ENCODE measurements around the gene WDR19. TPM values are rescaled to one million over a fixed set of nuclear protein-coding genes. Genes with fewer than 3 reads are reported as not detected.
"Not testable (repeated sequence)": the region's sequence is repeated elsewhere in the genome, so short reads cannot be mapped to it uniquely, and the experiment has no call there.

The WDR19 gene
- total RNA-seq, 1 donor from 2014 or later = 25.9 TPM

DNA sequence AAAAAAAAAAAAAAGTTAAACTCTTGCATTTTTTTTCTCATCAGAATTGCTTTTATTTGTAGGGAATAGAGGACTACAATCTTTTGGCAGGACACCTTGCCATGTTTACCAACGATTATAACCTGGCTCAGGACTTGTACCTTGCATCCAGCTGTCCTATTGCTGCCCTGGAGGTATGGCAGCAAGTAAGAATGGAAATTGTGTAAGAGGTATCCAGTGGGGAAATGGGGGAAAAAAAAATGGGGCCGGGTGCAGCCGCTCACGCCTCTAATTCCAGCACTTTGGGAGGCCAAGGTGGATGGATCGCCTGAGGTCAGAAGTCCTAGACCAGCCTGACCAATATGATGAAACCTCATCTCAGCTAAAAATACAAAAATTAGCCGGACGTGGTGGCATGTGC, 49.8 kb downstream of the WDR19 start:
- no peak for DNase-seq (ENCODE audit: low read depth)

DNA sequence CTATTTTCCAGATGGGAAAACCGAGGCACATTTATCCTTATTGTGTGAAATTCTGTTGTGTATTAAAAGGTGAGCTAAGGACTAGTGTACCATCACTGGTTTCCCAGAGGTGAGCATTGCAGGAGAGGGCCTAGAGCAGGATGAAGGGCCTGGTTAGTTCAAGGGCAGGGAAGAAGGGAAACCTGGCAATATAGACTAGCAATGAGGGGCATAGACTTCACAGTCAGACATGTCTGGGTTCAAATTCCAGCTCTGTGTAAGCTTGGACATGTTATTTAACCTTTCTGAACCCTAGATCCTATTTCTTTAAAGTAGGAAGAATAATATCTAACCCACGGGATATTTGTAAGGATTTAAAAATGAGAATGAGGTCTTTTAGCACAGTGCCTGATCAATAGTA, 50.8 kb downstream of the WDR19 start:
- DNase-seq (ENCODE audit: low read depth) = no peak

DNA sequence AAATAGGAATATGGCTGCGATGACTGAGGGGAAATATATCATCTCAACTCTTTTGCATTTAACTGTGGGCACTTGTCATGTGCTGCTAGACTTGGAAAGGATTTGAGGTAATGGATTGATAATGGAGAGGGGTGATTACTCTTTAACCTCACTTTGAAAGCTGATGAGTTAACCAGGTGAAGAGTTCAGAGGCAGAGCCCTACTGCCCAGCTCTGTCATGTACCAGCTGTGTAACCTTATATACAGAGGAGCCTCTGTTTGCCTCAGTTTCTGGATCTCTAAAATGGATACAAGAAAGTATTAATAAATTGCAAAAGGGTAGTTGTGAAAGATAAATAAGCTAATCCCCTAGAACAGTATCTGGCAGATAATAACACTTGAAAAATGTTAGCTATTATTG, 51.5 kb downstream of the WDR19 start:
- no peak for DNase-seq (ENCODE audit: low read depth)

DNA sequence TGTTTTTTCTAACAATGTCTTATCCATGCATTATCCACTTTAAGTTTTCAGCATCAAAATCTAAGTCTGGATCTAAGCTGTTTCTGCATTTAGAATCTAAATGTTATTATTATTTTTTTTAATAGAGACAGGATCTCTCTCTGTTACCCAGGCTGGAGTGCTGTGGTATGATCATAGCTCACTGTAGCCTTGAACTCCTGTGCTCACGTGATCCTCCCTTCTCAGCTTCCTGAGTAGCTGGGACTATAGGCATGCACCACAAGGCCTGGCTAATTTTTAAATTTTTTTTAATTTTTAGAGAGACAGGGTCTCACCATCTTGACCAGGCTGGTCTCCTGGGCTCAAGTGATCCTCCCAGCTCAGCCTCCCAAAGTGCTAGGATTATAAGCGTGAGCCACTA, 52.7 kb downstream of the WDR19 start:
- no peak for DNase-seq (ENCODE audit: low read depth)

DNA sequence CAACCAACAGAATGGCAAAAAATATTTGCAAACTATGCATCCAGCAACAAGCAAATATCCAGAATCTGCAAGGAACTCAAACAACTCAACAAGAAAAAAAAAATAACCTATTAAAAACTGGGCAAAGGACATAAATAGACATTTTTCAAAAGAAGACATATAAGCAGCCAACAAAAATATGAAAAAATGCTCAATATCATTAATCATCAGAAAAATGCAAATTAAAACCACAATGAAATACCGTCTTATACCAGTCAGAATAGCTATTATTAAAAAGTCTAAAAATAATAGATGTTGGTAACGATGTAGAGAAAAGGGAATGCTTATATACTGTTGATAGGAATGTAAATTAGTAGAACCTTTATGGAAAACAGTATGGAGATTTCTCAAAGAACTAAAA, 53.4 kb downstream of the WDR19 start:
- no peak for DNase-seq (ENCODE audit: low read depth)

DNA sequence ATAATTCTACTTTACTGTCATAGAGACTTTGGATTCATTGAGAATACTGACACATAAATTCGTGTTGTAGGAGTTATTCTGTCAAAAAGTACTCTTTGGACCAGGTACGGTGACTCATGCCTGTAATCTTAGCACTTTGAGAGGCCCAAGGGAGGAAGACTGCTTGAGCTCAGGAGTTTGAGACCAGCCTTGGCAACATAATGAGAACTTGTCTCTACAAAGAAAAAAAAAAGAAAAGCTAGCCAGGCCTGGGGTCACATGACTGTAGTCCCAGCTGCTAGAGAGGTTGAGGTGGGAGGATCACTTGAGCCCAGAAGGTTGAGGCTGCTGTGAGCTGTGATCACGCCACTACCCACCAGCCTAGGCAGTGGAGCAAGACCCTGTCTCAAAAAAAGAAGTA, 54.9 kb downstream of the WDR19 start:
- no peak for DNase-seq (ENCODE audit: low read depth)

DNA sequence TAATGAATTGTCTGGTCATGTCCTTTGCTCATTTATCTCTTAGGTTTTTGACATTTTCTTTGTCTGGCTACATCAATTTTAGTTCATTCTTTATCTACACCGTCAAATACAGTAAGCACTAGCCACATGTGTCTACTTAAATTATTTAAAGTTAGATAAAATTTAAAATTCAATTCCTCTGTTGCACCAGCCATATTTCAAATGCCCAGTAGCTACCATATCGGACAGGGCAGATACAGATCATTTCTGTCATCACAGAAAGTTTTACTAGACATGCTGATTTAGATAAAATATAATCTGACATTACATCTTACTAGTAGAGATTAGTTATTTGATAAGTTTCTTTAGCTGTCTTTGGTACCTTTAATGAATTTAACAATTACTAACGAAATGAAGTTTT, 61.1 kb downstream of the WDR19 start:
- no peak for DNase-seq (ENCODE audit: low read depth)

DNA sequence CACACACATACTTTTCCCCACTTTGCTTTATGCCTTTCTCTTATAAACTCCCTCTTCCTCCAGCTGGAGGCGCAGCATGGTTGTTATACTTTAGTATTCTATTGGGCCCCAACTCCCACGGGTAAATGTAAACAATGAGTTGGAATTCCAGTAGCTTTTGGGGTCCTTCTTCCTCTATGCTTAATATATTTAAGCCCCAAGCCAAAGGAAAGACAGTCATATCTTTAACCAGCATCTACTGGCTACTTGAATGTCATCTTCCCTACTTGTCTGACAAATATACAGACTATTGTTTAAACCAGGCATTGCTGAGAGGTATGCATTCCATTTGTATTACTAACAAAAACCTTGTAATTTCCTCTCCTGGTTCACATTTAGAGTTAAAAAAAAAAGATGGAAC, 72.9 kb downstream of the WDR19 start:
- peak; percentile 5 for DNase-seq (ENCODE audit: low read depth)

DNA sequence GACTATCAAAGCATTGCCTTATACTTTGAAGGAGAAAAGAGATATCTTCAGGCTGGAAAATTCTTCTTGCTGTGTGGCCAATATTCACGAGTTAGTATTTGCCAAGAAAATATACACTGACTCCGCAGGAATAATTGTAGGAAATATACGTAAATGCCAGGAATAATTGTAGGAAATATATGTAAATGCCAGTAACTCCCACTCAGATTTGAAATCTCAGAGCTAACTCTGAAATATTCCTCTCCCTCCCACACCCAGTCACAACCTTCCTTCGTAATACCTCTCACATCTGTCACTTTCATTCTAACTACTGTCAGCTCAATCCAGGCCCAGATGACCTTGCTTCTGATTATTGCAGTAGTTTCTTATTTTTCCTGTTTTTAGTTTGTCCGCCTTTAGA, 73.5 kb downstream of the WDR19 start:
- DNase-seq (ENCODE audit: low read depth) = peak; percentile 49

DNA sequence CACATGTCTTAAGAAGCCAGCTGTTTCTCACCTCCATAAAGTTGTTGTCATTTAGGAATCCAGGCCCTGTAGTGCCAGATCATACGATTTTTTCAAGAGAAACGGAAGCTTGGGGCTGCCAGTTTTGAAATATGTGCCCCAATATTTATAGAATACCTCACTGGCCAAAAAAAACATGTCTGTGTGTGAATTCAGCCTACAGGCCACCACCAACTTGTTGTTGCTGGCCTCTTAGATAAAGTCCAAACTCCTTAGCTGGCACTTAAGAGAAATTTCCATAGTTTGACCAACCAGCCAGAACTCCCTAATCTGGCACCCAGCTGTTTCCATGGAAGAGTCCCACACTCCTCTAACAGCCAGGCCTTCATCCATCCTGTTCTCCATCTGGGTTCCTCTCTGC, 74.1 kb downstream of the WDR19 start:
- peak; percentile 23 for DNase-seq (ENCODE audit: low read depth)

DNA sequence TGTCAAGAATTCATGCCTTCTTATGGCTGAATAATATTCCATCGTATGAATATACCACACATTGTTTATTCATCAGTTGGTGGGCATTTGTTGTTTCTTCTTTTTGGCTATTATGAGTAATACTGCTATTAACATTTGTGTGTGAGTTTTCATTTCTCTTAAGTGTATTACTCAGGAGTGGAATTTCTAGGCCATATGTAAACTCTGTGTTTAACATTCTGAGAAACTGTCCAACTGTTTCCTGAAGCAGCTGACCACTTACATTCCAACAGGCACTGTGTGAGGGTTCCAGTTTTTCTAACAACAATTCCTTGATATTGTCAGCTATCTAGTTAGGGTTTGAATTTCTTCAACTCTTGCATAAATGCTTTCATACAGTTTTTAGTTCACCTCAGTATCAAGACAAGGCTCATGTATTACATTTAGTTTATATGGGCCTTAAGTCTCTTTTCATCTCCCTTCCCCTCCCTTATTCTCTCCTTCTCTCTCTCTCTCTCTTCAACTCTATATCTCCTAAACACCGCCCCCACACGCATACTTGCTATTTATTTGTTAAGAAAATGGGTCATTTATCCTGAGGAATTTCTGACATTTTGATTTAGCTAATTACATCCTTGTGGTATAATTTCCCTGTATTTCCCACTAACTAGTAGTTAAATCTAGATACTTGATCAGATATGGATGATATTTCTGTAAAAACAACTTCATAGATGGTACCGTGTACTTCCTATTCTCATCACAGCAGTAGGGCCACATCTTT, 77.4 kb downstream of the WDR19 start:
- DNase-seq (ENCODE audit: low read depth) = peak; percentile 6

DNA sequence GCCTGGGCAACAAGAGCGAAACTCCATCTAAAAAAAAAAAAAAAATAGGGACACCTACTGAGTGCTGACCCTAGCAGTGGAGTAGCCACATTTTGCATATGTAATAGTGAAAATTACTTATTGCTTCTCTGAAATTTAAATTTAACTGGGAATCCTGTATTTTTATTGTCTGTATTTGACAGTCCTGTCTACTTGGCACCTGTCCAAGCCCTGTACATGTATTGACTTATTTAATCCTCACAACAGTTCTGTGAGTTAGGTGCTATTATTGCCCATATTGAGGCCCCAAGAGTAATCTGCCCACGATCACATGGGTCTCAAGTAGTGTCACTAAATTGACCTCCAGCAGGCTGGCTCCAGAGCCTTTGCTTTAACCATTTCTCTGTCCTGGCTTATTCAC, 81.6 kb downstream of the WDR19 start:
- DNase-seq (ENCODE audit: low read depth) = no peak

DNA sequence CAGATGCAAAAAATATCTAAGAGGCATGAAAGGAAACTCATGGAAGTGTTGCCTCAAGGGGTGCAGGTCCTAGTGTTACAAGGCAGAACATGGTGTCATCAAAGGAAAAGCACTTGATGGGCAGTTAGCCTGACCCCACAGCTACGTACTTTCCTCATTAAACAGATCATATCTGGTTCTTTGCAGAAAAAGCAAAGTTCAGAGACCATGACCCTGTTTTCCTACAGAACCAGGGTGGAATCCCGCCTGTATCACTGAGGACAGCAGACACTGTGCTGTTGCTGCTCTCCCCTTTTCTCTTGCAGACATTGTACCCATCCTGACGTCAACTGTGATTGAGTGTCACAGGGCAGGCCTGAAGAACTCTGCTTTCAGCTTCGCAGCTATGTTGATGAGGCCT, 92.2 kb downstream of the WDR19 start:
- no peak for DNase-seq (ENCODE audit: low read depth)

DNA sequence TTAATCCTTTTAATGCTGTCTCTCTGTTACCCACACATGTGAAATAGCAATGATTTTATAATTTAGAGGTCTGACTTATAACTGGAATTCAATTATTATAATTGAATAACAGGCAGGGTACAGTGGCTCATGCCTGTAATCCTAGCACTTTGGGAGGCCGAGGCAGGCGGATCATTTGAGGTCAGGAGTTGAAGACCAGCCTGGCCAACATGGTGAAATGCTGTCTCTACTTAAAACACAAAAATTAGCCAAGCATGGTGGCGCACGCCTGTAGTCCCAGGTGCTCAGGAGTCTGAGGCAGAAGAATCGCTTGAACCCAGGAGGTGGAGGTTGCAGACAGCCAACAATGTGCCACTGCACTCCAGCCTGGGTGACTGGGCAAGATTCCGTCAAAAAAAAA, 95.3 kb downstream of the WDR19 start:
- DNase-seq (ENCODE audit: low read depth) = not testable (repeated sequence)

DNA sequence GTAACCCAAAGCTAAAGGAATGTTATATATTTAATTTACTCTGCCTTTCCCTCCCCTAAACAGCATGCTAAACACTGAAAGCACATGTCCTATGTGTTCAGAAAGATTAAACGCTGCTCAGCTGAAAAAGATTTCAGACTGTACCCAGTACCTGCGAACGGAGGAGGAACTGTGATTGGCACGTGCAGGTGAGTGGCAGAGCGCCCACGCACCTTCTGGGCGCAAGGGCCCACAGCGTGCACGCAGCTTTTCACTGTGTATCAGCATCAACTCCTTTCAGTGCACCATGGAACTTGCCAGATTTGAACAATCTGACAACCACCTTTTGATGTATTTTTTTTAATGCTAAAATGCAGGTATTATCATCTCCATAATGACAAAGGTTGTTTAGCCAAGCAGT, 96.1 kb downstream of the WDR19 start:
- DNase-seq (ENCODE audit: low read depth) = no peak

DNA sequence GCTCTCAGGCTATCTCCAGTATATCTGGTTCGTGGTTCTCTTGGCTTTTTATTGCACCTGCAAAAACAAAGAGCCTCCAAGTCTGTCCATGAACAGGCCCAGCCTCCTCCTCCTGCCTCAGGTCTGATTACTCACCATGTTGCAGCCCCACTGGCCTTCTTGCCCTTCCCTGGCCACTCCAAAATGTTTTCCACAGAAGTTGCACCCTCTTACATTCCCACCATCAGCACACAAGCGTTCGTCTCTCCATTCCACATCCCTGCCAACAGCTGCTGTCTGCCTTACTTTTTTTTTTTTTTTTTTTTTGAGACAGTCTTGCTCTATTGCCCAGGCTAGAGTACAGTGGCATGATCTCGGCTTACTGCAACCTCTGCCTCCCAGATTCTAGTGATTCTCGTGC, 97.1 kb downstream of the WDR19 start:
- peak; percentile 69 for DNase-seq (ENCODE audit: low read depth)

DNA sequence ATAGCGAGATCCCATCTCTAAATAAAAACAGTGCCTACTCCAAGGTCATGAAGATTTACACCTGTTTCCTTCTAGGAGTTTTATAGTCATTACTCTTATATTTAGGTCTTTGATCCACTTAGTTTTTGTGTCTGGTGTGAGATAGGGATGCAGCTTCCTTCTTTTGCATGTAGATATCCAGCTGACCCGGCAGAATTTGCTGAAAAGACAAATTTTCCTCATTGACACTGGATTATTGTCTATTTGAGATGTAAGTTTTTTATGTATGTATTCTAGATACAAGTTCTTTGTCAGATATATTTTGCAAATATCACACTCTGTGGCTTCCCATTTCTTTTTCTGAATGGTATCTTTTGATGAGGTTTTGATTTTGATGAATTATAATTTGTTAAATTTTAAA, 98.4 kb downstream of the WDR19 start:
- DNase-seq (ENCODE audit: low read depth) = no peak

DNA sequence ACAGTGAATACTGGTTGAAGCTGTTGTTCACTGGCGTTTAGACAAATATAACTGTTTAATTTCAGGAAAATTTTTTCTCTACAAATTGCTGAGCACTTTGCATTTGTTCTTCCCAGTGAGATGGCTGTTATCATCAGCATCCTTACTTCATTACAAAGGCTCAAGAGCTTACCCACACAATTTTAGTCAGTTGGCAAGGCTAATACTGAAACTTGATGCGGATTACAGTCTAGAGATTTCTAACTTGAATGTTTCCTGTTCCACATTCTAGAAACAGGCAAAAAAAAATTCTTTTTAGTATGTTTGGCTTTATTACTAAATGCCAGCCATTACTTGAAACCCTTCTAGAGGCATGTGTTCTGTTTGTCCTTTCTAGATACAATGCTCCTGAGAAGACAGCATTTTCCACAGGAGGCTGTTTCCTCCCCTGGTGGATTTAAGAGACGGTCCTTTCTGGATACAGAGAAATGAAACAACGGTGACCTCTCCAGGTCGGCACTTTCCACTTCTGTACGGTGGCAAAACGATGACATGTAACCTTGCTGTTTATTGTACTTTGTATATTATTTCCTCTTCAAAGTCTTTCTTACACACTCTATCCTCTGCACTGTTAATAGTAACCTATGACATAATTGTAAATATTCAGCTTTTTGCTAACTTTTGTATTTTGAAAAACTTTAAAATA, 102.9 kb downstream of the WDR19 start:
- no peak for DNase-seq (ENCODE audit: low read depth)

DNA sequence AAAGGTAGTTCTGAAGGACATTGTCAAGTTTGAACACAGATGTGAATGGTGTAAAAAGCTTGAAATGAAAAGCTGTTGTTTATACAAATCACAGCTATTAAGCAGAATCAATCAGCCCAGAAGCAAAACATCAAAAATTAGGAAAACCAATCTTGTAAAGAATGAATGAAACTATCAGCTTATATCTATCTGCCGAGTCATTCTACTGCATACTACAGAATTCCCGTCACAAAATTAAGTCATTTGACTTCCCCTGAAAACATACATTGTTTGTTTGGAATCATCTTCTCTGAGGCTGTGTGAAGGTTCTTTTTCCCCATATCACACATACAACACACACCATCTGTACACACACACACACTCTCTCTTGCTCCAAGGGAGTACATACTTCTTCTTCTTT, 103.5 kb downstream of the WDR19 start:
- no peak for DNase-seq (ENCODE audit: low read depth)

DNA sequence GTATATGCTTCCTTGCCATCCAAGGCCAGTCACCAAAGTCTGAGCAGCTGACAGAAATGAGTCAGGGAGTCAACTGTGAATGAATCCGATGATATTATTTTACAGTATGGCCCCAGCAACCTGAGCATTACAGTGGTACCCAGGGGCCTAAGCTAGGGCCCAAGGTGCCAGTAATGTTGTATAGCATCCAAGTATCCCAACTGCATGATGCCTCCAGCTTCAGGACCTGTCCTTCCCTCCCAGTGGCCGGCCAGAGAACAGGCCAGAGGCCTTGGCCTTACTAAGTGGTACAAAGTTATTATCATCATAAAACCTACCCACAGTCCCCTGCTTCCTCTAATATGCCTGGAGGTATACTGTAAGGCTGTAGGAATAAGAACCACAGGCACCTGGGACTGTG, 103.9 kb downstream of the WDR19 start:
- DNase-seq (ENCODE audit: low read depth) = no peak

DNA sequence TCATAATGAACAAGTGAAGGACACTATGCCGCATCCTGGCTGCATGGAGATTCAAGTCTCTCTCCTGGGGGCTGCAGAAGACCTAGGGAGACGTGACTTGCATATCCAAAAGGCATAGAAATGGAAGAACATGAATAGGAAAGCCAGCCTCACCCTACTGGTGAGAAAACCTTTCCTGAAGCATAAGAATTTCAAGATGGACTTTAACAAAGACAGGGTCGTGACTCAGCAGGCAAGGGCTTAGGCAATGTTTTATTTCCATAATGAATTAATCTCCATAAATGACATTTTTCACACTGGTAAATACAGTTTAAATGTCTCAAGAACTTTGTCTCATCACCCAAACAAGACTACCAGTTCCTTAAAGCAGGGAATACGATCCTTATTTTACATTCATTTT, 104.9 kb downstream of the WDR19 start:
- no peak for DNase-seq (ENCODE audit: low read depth)

DNA sequence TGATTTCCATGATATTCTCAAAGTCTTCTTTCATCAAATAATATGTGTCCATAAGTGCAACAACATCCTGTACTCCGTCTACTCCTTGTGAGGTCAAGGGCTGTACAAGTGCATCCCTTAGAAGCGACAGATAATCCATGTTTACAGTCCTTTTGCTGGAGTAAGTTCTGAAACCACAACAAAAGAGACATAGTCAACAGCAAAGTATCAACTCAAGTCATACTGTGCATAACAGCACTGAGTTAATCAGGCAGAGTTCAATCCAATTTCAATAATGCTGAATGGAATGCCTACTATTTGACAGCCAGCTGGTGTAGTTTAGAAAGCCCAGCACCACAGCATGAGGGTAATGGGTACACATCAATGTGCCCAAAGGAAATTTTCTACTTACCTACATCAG, 109.4 kb downstream of the WDR19 start:
- no peak for DNase-seq (ENCODE audit: low read depth)

DNA sequence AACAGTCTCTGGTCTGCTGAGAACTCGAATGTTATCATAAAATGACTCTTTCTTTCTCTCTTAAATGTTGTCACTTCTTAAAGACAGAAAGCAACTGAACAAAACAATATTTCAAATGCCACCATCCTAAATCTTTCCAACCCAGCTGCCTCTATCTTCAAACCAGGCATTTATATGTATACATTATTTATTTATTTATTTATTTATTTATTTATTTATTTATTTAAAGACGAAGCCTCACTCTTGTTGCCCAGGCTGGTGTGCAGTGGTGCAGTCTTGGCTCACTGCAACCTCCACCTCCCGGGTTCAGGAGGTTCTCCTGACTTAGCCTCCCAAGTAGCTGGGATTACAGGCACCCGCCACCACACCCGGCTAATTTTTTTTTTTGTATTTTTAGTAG, 110.1 kb downstream of the WDR19 start:
- not testable (repeated sequence) for DNase-seq (ENCODE audit: low read depth)
